ENCODE measurements around the gene SLC26A4. TPM values are rescaled to one million over a fixed set of nuclear protein-coding genes. Genes with fewer than 3 reads are reported as not detected.
A peak's percentile ranks its signal among the peaks of the same experiment; 100 is the strongest.

Gene SLC26A4
- total and polyA plus RNA-seq, 9 of the 15 experiments (the other 6 are each of a cell fraction or from before 2014, with no cell fraction given), result 0.09 to 1.2 (median 0.33) TPM

DNA sequence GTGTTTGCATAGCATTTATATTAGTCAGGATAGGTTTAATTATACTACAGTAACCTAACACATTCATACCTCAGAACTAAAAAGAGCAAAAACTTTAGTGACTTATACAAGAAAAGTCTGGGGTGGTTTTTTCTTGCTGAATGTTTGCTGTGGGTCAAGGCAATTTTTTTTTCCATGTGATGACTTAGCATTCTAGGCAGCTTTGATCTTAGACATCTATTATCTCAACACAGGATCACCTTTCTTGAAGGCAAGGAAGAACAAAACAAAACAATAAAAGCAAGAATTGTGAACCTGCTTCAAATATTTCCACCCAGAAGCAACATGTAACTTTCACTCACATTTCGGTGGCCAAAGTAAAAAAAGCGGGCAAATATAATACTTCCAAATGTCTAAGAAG is 62.6 kb downstream of the SLC26A4 start:
- H3K4me3 ChIP-seq, result no peak overlapping the region
- 0 out of 2 replicates have a peak overlapping the region, but pooled peaks have one; percentile 14 for H2AFZ ChIP-seq (ENCODE audit: low read depth, low read length)
- no peaks in the 10 kb centered on the region for H3K9me1 ChIP-seq (ENCODE audit: control insufficient read depth, insufficient read depth, low read length)
- DNase-seq (ENCODE audit: extremely low read depth in 1 of 4, low spot score in 3 of 4) (no peak), ATAC-seq (no peak), FAIRE-seq (no peak)
- BruUV-seq (replicated peaks), result no TSS peak
- ChIA-PET POLR2A (no interaction called here), CTCF (ENCODE audit: low intra/inter-chr PET ratio) (interaction anchor here (3.0 to 3.9 kb wide), 2 partner anchors 260 to 521 kb away, joined by 14 to 25 read pairs; no protein-coding TSS in a partner anchor)
- in situ Hi-C loops (cut with MboI), result loop anchor here (10.0 kb wide), 1 partner anchor 528 kb away; no protein-coding TSS in a partner anchor
- H3K27ac ChIP-seq (ENCODE audit: extremely low read depth, low read depth, low read length), result no peak overlapping the region
- H3K4me1 ChIP-seq (replicated peaks in 1 of 2; ENCODE audit: control insufficient read depth in 2 of 2, insufficient read depth in 2 of 2, low read length in 2 of 2), result peaks cover 0 to 6% of the 10 kb centered on the region in 2 experiments; a peak in 1 of 5 replicates
- 43% methylated on average over 2 of the region's 2 CpGs for WGBS (ENCODE audit: insufficient coverage, low coverage, missing lambda C conversion rate)
- H3K9me3 ChIP-seq (replicated peaks; ENCODE audit: control insufficient read depth, insufficient read depth, low read depth, low read length), result no peaks in the 10 kb centered on the region
- H3K9ac ChIP-seq (ENCODE audit: insufficient read depth in 1 of 2, low read depth in 2 of 2, low read length in 2 of 2), result no peak overlapping the region
- no peaks in the 10 kb centered on the region for H3K27me3 ChIP-seq (ENCODE audit: control insufficient read depth in 2 of 2, insufficient read depth in 2 of 2, low read length in 2 of 2)
- H3K4me2 ChIP-seq (ENCODE audit: insufficient read depth, low read length), result no peak overlapping the region
- H4K20me1 ChIP-seq (replicated peaks; ENCODE audit: control insufficient read depth, insufficient read depth, low read length), result no peaks in the 10 kb centered on the region
- intact Hi-C loops (cut with micrococcal nuclease), result loop anchor here (5.0 kb wide), 2 partner anchors 81 to 776 kb away; no protein-coding TSS in a partner anchor
- no peaks in the 10 kb centered on the region for H3K79me2 ChIP-seq (ENCODE audit: control insufficient read depth, insufficient read depth, low read length)
- no peaks in the 10 kb centered on the region for H3K36me3 ChIP-seq (ENCODE audit: control insufficient read depth, insufficient read depth, low read length)
- TF ChIP-seq, protein P1, sequence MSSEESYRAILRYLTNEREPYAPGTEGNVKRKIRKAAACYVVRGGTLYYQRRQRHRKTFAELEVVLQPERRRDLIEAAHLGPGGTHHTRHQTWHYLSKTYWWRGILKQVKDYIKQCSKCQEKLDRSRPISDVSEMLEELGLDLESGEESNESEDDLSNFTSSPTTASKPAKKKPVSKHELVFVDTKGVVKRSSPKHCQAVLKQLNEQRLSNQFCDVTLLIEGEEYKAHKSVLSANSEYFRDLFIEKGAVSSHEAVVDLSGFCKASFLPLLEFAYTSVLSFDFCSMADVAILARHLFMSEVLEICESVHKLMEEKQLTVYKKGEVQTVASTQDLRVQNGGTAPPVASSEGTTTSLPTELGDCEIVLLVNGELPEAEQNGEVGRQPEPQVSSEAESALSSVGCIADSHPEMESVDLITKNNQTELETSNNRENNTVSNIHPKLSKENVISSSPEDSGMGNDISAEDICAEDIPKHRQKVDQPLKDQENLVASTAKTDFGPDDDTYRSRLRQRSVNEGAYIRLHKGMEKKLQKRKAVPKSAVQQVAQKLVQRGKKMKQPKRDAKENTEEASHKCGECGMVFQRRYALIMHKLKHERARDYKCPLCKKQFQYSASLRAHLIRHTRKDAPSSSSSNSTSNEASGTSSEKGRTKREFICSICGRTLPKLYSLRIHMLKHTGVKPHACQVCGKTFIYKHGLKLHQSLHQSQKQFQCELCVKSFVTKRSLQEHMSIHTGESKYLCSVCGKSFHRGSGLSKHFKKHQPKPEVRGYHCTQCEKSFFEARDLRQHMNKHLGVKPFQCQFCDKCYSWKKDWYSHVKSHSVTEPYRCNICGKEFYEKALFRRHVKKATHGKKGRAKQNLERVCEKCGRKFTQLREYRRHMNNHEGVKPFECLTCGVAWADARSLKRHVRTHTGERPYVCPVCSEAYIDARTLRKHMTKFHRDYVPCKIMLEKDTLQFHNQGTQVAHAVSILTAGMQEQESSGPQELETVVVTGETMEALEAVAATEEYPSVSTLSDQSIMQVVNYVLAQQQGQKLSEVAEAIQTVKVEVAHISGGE (CRISPR knock-in tag; IDR thresholded peaks at IDR 0.05), result no peak
- peak; percentile 82 for TF ChIP-seq ZNF316 (IDR thresholded peaks at IDR 0.05)
- TF ChIP-seq ZNF384 (IDR thresholded peaks at IDR 0.05; ENCODE audit: low read depth, low read length), result peak; percentile 44; the same call in 1 of the 2 replicates
- peak; percentile 77 for TF ChIP-seq NFE2 (IDR thresholded peaks at IDR 0.05; ENCODE audit: low read depth)
- no peak for TF ChIP-seq FIP1L1 (IDR thresholded peaks at IDR 0.05; ENCODE audit: low read depth, low read length, poor library complexity, severe bottlenecking)
- TF ChIP-seq MAFG (tag; conservative IDR thresholded peaks at IDR 0.05), result peak; percentile 80
- no peak for TF ChIP-seq ATF7 (IDR thresholded peaks at IDR 0.05)
- 0 out of 2 replicates have a peak, but pooled peaks have one; percentile 26 for TF ChIP-seq DPF2 (IDR thresholded peaks at IDR 0.05)
- peak; percentile 34; the same call in 1 of the 2 replicates for TF ChIP-seq SOX6 (IDR thresholded peaks at IDR 0.05)
- TF ChIP-seq ZNF75A (CRISPR knock-in tag; IDR thresholded peaks at IDR 0.05), result no peak
- TF ChIP-seq ZNF764 (CRISPR knock-in tag; IDR thresholded peaks at IDR 0.05; ENCODE audit: low read depth), result no peak
- TF ChIP-seq HDAC8 (tag; IDR thresholded peaks at IDR 0.05), result no peak
- TF ChIP-seq ZNF165 (CRISPR knock-in tag; IDR thresholded peaks at IDR 0.05; ENCODE audit: borderline replicate concordance), result no peak
- no peak for TF ChIP-seq CBX3 (IDR thresholded peaks at IDR 0.05; ENCODE audit: borderline replicate concordance in 1 of 2, low read length in 2 of 2)
- TF ChIP-seq C11orf30 (IDR thresholded peaks at IDR 0.05; ENCODE audit: low read depth), result peak; percentile 81
- no peak for TF ChIP-seq MEF2A (IDR thresholded peaks at IDR 0.05; ENCODE audit: control insufficient read depth, low read depth, low read length)
- TF ChIP-seq, protein P2, sequence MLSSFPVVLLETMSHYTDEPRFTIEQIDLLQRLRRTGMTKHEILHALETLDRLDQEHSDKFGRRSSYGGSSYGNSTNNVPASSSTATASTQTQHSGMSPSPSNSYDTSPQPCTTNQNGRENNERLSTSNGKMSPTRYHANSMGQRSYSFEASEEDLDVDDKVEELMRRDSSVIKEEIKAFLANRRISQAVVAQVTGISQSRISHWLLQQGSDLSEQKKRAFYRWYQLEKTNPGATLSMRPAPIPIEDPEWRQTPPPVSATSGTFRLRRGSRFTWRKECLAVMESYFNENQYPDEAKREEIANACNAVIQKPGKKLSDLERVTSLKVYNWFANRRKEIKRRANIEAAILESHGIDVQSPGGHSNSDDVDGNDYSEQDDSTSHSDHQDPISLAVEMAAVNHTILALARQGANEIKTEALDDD (IDR thresholded peaks at IDR 0.05), result no peak
- 0 out of 2 replicates have a peak, but pooled peaks have one; percentile 28 for TF ChIP-seq SMARCA4 (IDR thresholded peaks at IDR 0.05)
- no peak for TF ChIP-seq STAT5B (CRISPR knock-in tag; IDR thresholded peaks at IDR 0.05)
- no peak for TF ChIP-seq POLR2G (IDR thresholded peaks at IDR 0.05; ENCODE audit: low read depth, low read length)
- peak; percentile 11; the same call in 1 of the 2 replicates for TF ChIP-seq MAFF (IDR thresholded peaks at IDR 0.05; ENCODE audit: low read length)
- peak; percentile 72 for TF ChIP-seq LEF1 (IDR thresholded peaks at IDR 0.05)
